Suppressor macrophage treated with lipopolysaccharide for 4 hours (primary cell): ENCODE data around the gene VMA21.

Experiments
- DNase-seq: peaks from one replicate; pipeline ENCODE4 v3.0.0-alpha.2; 2020

Gene VMA21

GRCh38 chrX:151396825-151397740 lies at the start of gene VMA21:
Gene VMA21, plus strand, starts transcription at chrX:151397206. Its CDS starts 103 bp downstream, at chrX:151397309.
- DNase-seq = peak; percentile 90

- DNase-seq = no peak
These were observed 37.7 kb upstream of the VMA21 start for GRCh38 chrX:151359341-151359740.

GRCh38 chrX:151359931-151360871 lies 36.8 kb upstream of the VMA21 start:
- peak; percentile 30 for DNase-seq

- peak; percentile 0 for DNase-seq
These were observed 33.7 kb upstream of the VMA21 start for GRCh38 chrX:151363316-151363715.

- no peak for DNase-seq
These were observed 31.4 kb upstream of the VMA21 start for GRCh38 chrX:151365579-151365978.

GRCh38 chrX:151370906-151371305 lies 26.1 kb upstream of the VMA21 start:
- peak; percentile 2 for DNase-seq

- no peak for DNase-seq
These were observed 12.2 kb upstream of the VMA21 start for GRCh38 chrX:151384807-151385206.

- no peak for DNase-seq
These were observed 10.1 kb upstream of the VMA21 start for GRCh38 chrX:151386838-151387459.

- DNase-seq = no peak
These were observed 5.3 kb upstream of the VMA21 start for GRCh38 chrX:151391722-151392121.

GRCh38 chrX:151393514-151393913 lies 3.5 kb upstream of the VMA21 start:
- no peak for DNase-seq

- DNase-seq = peak; percentile 38
These were observed 773 bp upstream of the VMA21 start for GRCh38 chrX:151396042-151396824.

- DNase-seq = peak; percentile 0
These were observed 700 bp downstream of the VMA21 start for GRCh38 chrX:151397741-151398070.

GRCh38 chrX:151398346-151398745 lies 1.3 kb downstream of the VMA21 start:
- DNase-seq = no peak

- DNase-seq = no peak
These were observed 5.8 kb downstream of the VMA21 start for GRCh38 chrX:151402719-151403390.

- no peak for DNase-seq
These were observed 19.6 kb downstream of the VMA21 start for GRCh38 chrX:151416579-151416978.

GRCh38 chrX:151419782-151420181 lies 22.8 kb downstream of the VMA21 start:
- DNase-seq = no peak

GRCh38 chrX:151424505-151424904 lies 27.5 kb downstream of the VMA21 start:
- no peak for DNase-seq

- no peak for DNase-seq
These were observed 51.5 kb downstream of the VMA21 start for GRCh38 chrX:151448509-151448908.

- DNase-seq = no peak
These were observed 61.8 kb downstream of the VMA21 start for GRCh38 chrX:151458824-151459223.
